A204.1 (cell line): Measurements from ENCODE around the gene CTNNA2.

Experiments used
- FAIRE-seq: peaks from 2 replicates; lab custom pipeline; 2012; peaks lifted over from hg19 to GRCh38; lab: Jason Lieb, UNC

CTNNA2 gene

GRCh38 chr2:80330527-80331450 is 817.9 kb downstream of the CTNNA2 start:
- no peak for FAIRE-seq

DNA sequence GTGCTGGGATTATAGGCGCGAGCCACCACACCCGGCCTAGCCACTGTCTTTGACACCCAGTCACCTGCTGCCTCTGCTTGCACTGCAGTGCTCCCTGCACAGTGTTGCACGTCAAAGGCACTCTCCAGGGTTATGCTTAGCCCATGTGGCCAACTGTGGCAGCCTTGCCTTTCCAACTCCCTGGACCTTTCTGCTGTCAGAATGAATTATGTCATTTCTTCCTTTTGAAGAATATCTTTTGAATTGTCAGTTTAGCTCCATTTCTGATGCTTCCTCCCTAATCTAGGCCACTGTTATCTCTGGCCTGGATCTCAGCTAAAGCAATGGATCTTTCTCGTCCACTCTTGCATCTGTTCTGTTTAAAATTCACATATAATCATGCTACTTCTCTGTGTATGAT is 821.0 kb downstream of the CTNNA2 start:
- FAIRE-seq: no peak

DNA sequence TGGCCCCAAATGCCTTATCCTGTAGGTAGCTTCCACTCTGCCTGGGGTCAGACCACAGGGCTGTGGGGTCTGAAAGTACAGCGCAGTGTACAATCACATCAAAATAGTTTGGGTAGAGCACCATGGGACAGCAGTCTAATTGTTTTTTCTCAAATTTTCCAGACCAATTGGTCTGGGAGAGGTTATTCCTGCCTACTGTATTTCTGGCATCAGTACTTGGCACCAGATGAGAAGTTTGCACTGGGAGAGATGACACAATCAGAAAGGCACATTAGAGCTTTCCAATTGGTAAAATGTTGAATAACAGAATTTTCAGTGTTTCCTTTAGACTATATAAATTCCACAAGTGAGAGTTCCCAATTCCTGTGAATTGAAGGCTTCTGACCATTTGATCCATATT is 822.6 kb downstream of the CTNNA2 start:
- FAIRE-seq: no peak

DNA sequence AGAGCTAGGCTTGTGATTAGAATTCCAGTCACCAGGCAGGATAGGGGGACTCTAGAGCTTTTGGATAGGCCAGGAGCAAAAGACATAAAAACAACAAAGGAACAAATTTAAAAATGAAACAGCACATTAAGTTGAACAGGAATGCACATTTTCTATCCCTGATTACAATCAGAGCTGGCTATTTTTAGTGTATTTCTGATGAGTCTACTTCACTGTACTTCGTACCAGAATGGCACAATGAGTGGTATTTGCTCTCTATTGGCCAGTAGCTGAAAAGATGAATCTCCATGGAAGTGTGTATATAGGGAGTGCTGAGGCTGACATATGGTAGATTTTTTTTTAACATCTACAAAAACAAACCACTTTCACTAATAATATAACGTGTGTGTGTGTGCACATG is 825.9 kb downstream of the CTNNA2 start:
- no peak for FAIRE-seq

GRCh38 chr2:80340022-80340421 is 827.2 kb downstream of the CTNNA2 start:
- FAIRE-seq: no peak

GRCh38 chr2:80348078-80348477 is 835.2 kb downstream of the CTNNA2 start:
- no peak for FAIRE-seq

DNA sequence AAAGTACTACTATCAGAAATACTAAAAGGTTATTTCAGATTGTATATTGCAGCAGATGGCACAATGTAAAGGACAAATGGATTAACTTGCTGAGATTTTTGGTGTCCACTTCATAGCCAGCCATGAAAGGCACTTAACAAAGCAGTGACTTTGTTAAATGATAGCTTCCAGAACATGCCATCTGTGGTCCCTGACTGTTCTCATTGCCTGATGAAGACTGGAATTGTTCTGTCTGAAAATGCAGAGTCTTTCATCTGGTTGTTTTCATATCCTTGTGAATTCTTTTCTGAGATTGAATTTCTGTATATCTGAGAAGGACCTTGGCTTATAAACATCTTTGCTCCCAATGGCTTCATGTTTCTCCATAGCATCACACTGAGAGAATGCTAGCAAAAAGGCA is 836.1 kb downstream of the CTNNA2 start:
- no peak for FAIRE-seq

DNA sequence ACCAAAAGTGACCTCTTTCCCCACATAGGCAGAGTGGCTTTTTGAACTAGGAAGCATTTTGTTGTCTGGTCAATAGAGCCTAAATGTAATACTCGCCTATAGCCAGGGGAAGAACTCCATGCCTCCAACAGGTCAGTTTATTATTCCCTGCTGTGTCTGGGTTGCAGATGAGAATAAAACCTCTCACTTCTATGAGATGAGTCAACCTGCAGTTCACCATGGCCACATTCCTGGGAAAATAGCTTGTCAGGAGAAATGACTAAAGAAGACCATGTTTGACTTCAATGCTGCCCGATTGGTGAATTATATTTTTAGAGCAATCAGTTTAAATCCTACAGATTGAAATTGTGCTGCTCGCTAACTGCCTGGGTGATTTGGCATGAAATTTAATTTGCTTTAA is 838.4 kb downstream of the CTNNA2 start:
- no peak for FAIRE-seq

DNA sequence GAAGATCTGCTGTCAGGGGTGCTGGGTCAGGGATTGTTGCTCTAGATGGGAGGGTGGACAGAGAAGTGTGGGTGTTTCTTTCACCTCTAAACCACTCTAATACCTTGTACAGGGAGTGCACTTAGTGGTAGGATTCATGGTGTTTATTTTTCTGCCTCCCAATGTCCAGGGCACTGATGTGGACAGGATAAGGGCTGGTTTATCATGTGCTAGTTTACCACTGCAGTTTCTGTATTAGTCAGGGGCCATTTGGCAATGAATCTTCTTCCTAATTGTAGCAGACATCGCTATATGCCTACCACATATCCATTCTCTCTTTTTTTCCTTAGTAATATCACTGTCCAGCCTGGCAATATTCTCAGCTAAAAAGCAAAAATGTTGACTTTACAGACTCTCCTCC is 842.0 kb downstream of the CTNNA2 start:
- no peak for FAIRE-seq

DNA sequence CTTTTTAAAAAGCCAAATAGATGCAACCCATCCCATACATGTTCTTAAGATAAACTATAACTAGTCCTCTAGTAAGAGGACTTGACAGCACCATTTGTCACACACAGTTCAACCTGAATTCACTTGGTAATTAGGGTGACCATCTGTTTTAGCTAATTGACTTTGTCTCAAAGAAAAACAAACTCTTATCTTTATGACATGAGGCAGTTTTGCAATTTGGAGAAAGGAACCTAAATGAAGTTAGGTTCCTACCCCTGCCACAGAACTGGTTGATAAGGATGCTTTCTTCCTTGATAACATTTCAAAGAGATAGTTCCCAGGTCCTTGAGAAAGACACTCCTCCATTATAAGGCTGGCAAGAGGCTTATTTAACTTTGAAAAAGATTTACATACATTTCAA is 849.1 kb downstream of the CTNNA2 start:
- no peak for FAIRE-seq

DNA sequence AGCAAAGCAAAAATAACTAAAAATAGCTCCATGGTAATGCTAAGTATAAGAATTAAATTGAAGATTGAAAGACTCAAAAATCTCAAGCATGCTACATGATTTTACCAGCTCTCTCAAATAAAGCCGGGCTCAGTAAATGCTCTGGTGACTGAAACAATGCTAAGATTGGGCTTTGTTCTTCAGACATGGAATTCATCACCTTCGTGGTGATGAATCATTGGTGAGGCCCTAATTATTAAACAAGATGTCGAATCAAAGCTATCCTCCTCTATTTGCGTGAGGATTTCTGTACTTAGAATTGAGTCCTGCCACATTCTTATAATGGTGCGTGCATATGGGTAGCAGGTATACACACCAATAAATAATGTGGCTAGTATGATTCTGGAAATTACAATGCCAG is 850.5 kb downstream of the CTNNA2 start:
- no peak for FAIRE-seq

DNA sequence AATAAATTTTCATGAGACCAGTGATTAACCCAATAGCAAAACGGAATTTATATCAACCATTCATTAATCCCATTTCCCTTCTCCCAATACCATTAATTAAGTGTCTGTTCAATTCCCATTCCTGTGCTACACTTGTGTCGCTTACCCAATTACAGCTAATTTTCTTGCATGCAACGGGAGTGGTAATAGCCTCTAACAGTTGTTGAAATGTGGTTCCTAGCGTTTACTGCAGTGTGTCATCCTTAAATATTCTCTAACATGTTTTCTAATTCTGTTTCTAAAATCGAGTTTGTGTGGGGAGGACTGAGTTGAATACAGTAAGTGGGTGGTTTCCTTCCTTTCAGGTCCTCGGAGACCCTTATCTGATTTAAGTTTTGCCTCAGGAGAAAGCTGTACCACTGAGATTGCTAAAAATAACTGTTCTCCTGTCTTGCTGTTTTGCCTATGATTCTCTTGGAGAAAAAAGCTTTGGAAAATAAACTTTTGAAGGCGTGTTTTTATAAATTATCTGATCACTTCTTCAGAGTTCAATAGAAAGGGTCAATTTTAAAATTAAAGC is 851.0 kb downstream of the CTNNA2 start:
- FAIRE-seq: no peak

DNA sequence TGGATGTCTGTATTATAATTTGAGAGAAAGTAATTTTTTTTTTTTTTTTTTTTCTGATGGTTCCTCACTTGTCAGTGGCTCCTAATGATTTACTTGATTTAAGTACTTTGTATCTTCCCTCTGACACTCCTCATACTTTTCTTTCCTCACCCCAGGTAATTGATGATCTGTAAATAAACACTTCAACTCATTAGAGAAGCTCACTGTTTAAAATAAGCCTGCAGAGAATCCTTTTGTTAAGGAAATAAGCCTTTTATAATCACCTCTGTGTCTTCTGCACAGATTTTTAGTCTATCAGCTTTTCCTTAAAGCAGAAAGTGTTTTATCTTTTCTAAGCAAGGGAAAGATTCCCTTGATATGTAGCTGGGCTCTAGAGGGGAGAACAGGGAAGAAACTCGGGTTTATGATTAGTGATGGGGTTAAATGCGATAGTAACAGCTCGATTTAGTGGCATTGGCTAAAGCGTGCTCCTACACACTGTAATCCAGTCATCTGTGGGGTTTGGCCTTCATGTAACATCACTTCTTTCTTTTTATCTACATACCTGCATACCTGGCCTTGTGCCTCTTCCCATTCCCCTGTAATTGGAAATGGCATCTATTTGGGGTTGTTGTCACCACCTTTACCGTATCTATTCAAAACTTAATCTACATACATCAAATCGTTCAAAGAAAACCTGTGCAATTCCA is 851.8 kb downstream of the CTNNA2 start:
- no peak for FAIRE-seq

- FAIRE-seq: no peak
Measured at GRCh38 chr2:80365762-80366161, 852.9 kb downstream of the CTNNA2 start.

- no peak for FAIRE-seq
Measured at GRCh38 chr2:80370375-80371009, 857.6 kb downstream of the CTNNA2 start.

GRCh38 chr2:80374105-80374504 is 861.3 kb downstream of the CTNNA2 start:
- FAIRE-seq: no peak

DNA sequence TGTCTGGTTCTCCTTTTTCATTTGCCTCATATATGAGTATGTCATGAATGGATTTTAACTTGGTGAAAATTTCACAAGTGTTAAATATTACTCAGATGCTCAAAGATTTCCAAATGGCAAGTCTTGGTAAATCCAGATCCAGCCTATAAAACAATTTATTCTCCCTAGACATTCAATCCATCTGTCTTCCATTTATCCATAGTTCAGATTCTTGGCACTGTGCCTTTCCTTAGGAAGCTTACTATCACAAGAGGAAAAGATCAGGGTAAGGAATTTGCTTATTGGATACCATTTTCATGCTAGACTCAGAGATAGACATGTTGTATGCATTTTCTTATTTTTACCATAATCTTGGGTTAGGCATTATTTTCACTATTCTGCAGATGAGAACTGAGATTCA is 864.2 kb downstream of the CTNNA2 start:
- FAIRE-seq: no peak

GRCh38 chr2:80380736-80381135 is 867.9 kb downstream of the CTNNA2 start:
- FAIRE-seq: no peak

- FAIRE-seq: no peak
Measured at GRCh38 chr2:80381666-80382065, 868.8 kb downstream of the CTNNA2 start.

DNA sequence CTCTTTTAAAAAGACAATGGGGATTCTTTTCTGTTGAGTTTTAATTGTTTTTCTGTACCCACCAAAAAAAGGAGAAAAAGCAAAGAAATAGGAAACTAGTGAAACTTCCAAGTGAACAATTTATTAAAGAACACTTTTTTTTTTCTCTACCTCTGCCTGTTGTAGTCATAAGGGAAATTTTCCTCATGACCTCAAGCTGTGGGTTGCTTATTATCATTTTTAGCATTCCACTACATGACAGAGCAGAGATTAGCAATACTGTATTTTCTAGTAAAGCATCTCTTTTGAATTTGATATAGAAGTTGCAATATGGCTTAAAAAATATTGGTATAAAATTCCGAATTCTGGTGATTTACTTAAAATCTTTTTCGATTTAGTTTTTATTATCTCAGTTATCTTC is 879.6 kb downstream of the CTNNA2 start:
- no peak for FAIRE-seq

GRCh38 chr2:80393991-80394390 is 881.1 kb downstream of the CTNNA2 start:
- FAIRE-seq: no peak

GRCh38 chr2:80395251-80395650 is 882.4 kb downstream of the CTNNA2 start:
- no peak for FAIRE-seq

- FAIRE-seq: no peak
Measured at GRCh38 chr2:80396276-80396675, 883.4 kb downstream of the CTNNA2 start.
